GM19328 (cell line): Measurements from ENCODE around the gene TINAGL1.

ENCODE experiments used
- ATAC-seq: cut with Tn5 transposase; IDR thresholded peaks from one replicate; pipeline ENCODE4 v1.9.1; 2021; ENCODE audit warnings: mild to moderate bottlenecking, moderate library complexity; ENCODE audit not compliant: unreplicated experiment

The TINAGL1 gene

GRCh38 chr1:31626223-31627207 lies 50.2 kb downstream of the TINAGL1 start:
- ATAC-seq, result no peak

DNA sequence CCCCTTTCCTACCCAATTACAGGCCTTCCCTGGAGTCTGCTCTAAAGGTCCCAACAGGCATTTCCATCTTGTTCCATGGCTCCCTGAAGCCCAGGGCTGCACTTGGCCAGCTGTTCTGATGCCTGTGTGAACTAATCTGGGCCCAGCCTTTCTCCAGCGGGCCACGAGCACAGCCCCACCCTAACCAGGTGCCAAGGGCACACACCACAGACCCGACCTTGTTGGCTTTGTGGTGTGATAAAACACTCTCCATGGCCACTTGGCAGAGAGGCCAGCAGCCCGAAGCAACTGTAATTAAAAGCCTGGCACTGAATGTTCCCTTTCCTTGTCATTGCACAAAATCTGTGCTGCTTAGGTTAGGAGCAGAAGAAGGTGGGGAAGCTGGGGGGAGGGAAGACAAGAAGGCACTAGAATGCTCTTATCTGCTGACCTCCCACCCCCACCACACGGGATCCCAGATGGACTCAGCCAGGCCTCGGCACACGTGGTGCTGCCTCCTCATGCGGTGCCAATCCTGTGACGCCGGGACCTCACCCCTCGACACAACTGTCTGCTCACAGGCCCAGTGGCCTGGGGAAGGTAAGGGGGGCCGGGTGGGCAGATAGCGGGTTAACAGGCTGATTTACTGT lies 51.1 kb downstream of the TINAGL1 start:
- ATAC-seq, result no peak

DNA sequence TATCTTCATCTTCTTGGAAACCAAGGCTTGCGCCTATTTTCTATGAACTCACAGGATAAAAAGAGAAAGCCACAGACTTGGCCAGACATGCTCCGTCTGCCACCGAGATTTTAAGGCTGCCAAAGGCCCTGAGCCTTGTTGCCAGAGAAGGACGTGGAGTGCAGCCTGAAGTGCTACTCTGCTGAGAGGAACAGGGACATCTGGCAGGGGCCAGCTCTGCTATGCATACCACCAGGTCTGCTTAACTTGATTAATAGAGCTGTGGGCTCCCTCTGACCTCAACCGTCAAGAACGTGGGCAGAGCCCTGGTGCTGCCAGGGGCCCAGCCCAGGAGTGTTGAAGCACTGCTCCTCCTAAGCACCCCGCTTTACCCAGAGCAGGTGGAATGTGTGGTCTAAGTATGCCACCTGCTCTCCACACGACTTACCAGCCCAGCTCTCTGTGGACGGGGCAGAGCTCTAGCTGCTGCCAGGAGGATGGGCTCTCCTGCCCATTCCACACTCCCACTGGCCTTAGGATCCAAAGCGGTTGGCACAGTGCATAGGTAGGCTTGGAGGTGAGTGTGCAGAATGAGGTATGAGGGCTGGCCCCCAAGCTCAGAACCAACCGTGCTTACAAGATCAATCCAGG lies 51.7 kb downstream of the TINAGL1 start:
- ATAC-seq, result no peak

GRCh38 chr1:31628931-31629556 lies 52.7 kb downstream of the TINAGL1 start:
- ATAC-seq, result no peak

- no peak for ATAC-seq
These were observed 56.3 kb downstream of the TINAGL1 start for GRCh38 chr1:31632649-31633048.

- no peak for ATAC-seq
These were observed 56.8 kb downstream of the TINAGL1 start for GRCh38 chr1:31633117-31633516.
